IPS-20b (cell line): Measurements from ENCODE around the gene TIPARP.

ENCODE experiments used
- H3K27ac ChIP-seq: one replicate; pipeline ENCODE4 v1.5.1; 2013; ENCODE audit warnings: low read length
- H3K27me3 ChIP-seq: 2 replicates; pipeline ENCODE4 v1.6.1; 2013; ENCODE audit warnings: mild to moderate bottlenecking, low read length, inconsistent platforms; ENCODE audit not compliant: insufficient read depth
- H3K36me3 ChIP-seq: 2 replicates; pipeline ENCODE4 v1.6.1; 2013; ENCODE audit warnings: low read depth, mild to moderate bottlenecking, inconsistent platforms, low read length, moderate library complexity; ENCODE audit not compliant: insufficient read depth
- H3K4me1 ChIP-seq: 2 replicates; pipeline ENCODE4 v1.6.1; 2013; ENCODE audit warnings: mild to moderate bottlenecking, control low read depth, inconsistent platforms, low read length, moderate library complexity; ENCODE audit not compliant: insufficient read depth
- H3K4me3 ChIP-seq: 2 replicates; pipeline ENCODE4 v1.5.1; 2013; ENCODE audit warnings: mild to moderate bottlenecking, low read length, inconsistent platforms
- H3K9ac ChIP-seq: 2 replicates; pipeline ENCODE4 v1.6.1; 2013; ENCODE audit warnings: low read depth, mild to moderate bottlenecking, inconsistent platforms, low read length, moderate library complexity
- H3K9me3 ChIP-seq: 2 replicates; pipeline ENCODE4 v1.6.1; 2013; ENCODE audit warnings: mild to moderate bottlenecking, low read depth, low read length, inconsistent platforms; ENCODE audit not compliant: insufficient read depth

TIPARP gene

GRCh38 chr3:156666073-156666472 lies 8.3 kb upstream of the TIPARP start:
- H3K4me1 ChIP-seq: peaks cover 9% of the 10 kb centered on the region; the same call in 1 of the 2 replicates

DNA sequence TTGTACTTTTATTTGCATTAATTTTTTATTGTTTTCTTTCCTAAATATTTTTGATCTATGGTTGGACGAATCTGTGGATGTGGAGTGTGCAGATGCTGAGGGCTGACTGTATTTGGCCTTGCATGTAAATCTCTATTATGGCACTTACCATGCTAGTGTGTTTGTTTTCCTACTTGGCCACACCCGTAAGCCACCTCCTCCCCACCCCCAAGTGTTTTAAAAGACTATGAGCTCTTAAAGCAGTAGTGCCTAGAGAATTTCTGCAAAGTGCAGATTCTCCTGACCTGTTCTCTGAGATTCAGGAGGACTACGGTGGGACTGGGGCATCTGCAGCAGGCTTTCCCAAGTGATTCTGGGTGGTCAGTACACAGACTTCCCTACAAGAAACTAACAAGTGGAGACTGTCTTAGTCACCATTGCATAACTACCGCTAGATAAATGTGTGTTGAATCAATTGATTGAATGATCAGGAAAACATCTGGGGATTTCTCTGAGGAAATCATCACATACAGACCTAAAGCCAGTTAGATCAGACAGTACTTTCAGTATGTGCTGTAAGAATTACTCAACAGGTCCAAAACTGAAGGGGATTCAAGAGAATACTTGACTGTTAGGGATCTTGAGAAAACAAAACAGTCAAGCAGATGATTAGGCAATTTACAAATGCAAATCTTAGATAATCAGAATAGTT lies 6.2 kb upstream of the TIPARP start:
- H3K27me3 ChIP-seq: peaks cover 9% of the 10 kb centered on the region; the same call in 1 of the 2 replicates
- no peaks in the 10 kb centered on the region for H3K9me3 ChIP-seq
- H3K36me3 ChIP-seq: no peaks in the 10 kb centered on the region
- no peak overlapping the region for H3K27ac ChIP-seq
- H3K4me1 ChIP-seq: peaks cover 9% of the 10 kb centered on the region; the same call in 1 of the 2 replicates
- H3K9ac ChIP-seq: no peak overlapping the region
- H3K4me3 ChIP-seq: no peak overlapping the region

More at GRCh38 chr3:156666073-156666472, 8.3 kb upstream of the TIPARP start:
- Histone ChIP-seq H3K36me3 (no peaks in the 10 kb centered on the region), H3K9ac (no peak overlapping the region), H3K27me3 (no peaks in the 10 kb centered on the region), H3K27ac (no peak overlapping the region), H3K4me3 (no peak overlapping the region), H3K9me3 (no peaks in the 10 kb centered on the region)

GRCh38 chr3:156670077-156670476 lies 4.3 kb upstream of the TIPARP start:
- Histone ChIP-seq H3K4me3 (no peak overlapping the region), H3K36me3 (no peaks in the 10 kb centered on the region), H3K9me3 (no peaks in the 10 kb centered on the region), H3K4me1 (peaks cover 5% of the 10 kb centered on the region; the same call in 1 of the 2 replicates), H3K27ac (no peak overlapping the region), H3K27me3 (peaks cover 9% of the 10 kb centered on the region; the same call in 1 of the 2 replicates), H3K9ac (no peak overlapping the region)

- Histone ChIP-seq H3K9ac (no peak overlapping the region), H3K4me1 (peaks cover 4% of the 10 kb centered on the region; the same call in 1 of the 2 replicates), H3K9me3 (no peaks in the 10 kb centered on the region), H3K27me3 (peaks cover 9% of the 10 kb centered on the region; the same call in 1 of the 2 replicates), H3K27ac (no peak overlapping the region), H3K36me3 (no peaks in the 10 kb centered on the region), H3K4me3 (no peak overlapping the region)
Measured at GRCh38 chr3:156670652-156671051, 3.7 kb upstream of the TIPARP start.

DNA sequence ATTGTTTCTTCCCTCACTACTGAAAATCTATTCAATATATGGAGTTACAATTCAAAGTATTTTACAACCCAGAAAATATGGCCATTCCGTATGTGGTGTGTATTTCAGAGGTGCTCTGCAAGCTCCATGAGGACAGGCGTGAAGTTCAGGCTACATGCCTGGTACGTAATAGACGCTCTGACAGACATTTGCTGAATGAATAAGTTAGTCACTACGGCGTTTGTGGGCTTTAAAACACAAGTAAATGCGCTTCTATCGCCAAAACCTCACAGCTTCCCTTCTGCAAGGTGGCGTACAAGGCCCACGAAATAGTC lies 701 bp upstream of the TIPARP start:
- Histone ChIP-seq H3K9ac (peak overlapping the region; percentile 57; the same call in 1 of the 2 replicates), H3K4me3 (peak overlapping the region; percentile 86), H3K9me3 (no peaks in the 10 kb centered on the region), H3K27me3 (peaks cover 16% of the 10 kb centered on the region; the same call in 1 of the 2 replicates), H3K4me1 (peaks cover 15% of the 10 kb centered on the region), H3K27ac (no peak overlapping the region), H3K36me3 (peaks cover 12% of the 10 kb centered on the region)

DNA sequence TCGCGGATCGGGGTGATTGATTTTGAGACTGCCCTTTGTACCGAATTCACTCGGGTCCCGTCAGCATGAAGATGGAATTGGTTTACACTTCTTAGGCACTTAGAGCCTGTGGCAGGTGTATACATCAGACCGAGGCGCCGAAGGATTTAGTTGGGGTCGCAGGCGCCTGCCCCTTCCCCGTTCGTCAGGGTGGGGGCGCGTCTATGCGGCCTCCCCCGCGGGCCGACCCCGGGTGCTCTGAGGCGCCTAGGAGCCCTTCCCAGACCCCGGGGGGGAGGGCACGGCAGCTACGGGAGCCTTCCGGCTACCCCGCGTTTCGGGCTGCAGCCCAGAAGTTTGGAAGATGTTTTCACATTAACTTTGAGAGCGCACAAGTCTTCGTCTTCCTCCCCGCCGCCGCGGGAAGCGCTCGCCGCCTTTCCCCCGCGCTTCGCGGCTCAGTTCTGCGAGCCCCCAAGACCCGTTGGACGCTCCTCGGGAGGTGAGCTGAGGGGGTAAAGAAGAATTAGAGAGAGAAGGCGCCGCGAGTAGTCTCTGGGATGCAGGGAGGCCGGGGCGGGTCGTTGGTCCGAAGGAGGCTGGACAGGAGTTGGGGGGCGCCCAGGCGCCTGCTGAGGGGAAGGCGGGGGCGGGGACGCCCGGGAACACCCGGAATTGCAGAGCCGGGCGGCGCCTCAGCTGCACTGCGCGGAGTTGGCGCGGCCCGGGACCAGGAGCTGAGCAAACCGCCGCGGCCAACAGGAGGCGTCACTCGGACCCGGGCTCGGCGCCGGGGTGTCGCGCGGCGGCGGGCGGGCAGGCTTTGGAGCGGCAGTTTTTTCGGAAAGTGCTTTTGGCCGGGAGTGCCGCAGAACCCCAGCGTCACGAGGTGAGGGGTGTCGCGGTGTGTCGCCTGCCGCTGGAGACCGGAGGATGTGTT lies 780 bp downstream of the TIPARP start:
- Histone ChIP-seq H3K4me3 (peak overlapping the region; percentile 86), H3K27ac (no peak overlapping the region), H3K9me3 (no peaks in the 10 kb centered on the region), H3K9ac (peak overlapping the region; percentile 75; the same call in 1 of the 2 replicates), H3K36me3 (peaks cover 22% of the 10 kb centered on the region), H3K27me3 (peaks cover 16% of the 10 kb centered on the region; the same call in 1 of the 2 replicates), H3K4me1 (peaks cover 15% of the 10 kb centered on the region)

DNA sequence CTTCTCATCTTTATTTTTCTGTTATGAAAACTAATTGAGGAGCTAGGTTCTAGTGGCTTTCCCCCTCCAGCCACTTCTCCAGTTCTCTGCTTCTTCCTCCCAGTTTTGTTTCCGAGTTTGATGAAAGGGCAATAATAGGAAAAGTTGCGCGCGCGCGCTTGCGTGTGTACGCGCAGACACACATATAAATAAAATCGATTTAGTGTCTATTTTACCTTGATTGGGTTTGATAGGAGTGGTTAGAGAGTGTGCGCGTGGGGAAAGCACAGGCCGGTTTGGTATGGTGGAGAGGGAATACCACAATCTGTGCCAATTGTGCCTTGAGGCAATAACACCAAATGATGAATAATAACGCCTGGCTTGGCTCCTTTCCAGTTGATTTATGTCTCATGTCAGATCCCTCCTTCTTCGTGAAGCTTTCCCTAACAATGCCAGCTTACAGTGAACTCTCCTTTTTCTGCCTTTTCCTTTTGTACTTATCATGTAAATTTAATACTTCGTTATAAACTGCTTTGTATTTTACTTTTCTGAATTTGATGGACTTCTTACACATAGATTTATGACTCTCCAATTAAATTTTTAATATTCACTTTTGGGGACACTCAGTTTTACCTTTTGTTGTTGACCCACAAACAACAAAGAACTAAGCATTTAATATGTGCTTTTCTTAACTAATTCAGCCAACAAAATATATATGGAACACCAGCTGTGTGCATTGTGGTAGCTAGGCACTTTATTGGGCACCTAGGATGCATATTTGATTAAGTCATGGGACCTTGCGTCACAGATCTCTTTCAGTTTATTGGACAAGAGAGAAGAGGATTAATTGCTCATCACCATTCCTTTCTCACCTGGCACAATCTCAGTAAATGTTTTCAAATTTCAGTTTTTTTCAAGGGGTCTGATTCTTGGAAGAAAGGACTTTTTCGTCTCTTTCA lies 1.7 kb downstream of the TIPARP start:
- Histone ChIP-seq H3K36me3 (peaks cover 27% of the 10 kb centered on the region), H3K27me3 (peaks cover 16% of the 10 kb centered on the region; the same call in 1 of the 2 replicates), H3K9ac (peak overlapping the region; percentile 71; the same call in 1 of the 2 replicates), H3K27ac (no peak overlapping the region), H3K4me1 (peaks cover 15% of the 10 kb centered on the region), H3K9me3 (no peaks in the 10 kb centered on the region), H3K4me3 (peak overlapping the region; percentile 86)

- peaks cover 33% of the 10 kb centered on the region for H3K36me3 ChIP-seq
- H3K9me3 ChIP-seq: no peaks in the 10 kb centered on the region
- peaks cover 16% of the 10 kb centered on the region; the same call in 1 of the 2 replicates for H3K27me3 ChIP-seq
- H3K27ac ChIP-seq: no peak overlapping the region
- peaks cover 15% of the 10 kb centered on the region for H3K4me1 ChIP-seq
- no peak overlapping the region for H3K9ac ChIP-seq
- peak overlapping the region; percentile 86 for H3K4me3 ChIP-seq
Measured at GRCh38 chr3:156676768-156677479, 2.5 kb downstream of the TIPARP start.

DNA sequence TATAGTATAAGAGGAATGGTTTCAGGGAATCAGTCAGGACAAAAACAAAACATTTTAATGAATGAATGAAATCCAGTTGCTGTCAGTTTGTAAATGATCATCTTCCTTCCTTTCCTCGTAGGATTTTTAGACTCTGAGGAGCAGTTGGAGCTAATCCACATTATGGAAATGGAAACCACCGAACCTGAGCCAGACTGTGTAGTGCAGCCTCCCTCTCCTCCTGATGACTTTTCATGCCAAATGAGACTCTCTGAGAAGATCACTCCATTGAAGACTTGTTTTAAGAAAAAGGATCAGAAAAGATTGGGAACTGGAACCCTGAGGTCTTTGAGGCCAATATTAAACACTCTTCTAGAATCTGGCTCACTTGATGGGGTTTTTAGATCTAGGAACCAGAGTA lies 3.1 kb downstream of the TIPARP start:
- no peak overlapping the region for H3K27ac ChIP-seq
- H3K36me3 ChIP-seq: peaks cover 34% of the 10 kb centered on the region
- H3K9me3 ChIP-seq: no peaks in the 10 kb centered on the region
- no peak overlapping the region for H3K9ac ChIP-seq
- no peak overlapping the region for H3K4me3 ChIP-seq
- peaks cover 14% of the 10 kb centered on the region; the same call in 1 of the 2 replicates for H3K27me3 ChIP-seq
- peaks cover 15% of the 10 kb centered on the region for H3K4me1 ChIP-seq

GRCh38 chr3:156678197-156678596 lies 3.8 kb downstream of the TIPARP start:
- Histone ChIP-seq H3K4me3 (no peak overlapping the region), H3K36me3 (peaks cover 34% of the 10 kb centered on the region), H3K27me3 (peaks cover 8% of the 10 kb centered on the region; the same call in 1 of the 2 replicates), H3K9ac (no peak overlapping the region), H3K4me1 (peaks cover 15% of the 10 kb centered on the region), H3K27ac (no peak overlapping the region), H3K9me3 (no peaks in the 10 kb centered on the region)
